HL-60/S4 treated with retinoic acid at 250 ng/mL for 4 days and 3 days (cell line): ENCODE results near the gene KCNJ9.
"Not testable (repeated sequence)": the region's sequence is repeated elsewhere in the genome, so short reads cannot be mapped to it uniquely, and the experiment has no call there.

Experiments used
- in situ Hi-C: fragments of 300-500 bp; cut with MboI; formaldehyde crosslinking; loops from 2 replicates; pipeline ENCODE4 v1.7.0; 2022; ENCODE audit warnings: low sequenced_read_pairs

Gene KCNJ9

DNA sequence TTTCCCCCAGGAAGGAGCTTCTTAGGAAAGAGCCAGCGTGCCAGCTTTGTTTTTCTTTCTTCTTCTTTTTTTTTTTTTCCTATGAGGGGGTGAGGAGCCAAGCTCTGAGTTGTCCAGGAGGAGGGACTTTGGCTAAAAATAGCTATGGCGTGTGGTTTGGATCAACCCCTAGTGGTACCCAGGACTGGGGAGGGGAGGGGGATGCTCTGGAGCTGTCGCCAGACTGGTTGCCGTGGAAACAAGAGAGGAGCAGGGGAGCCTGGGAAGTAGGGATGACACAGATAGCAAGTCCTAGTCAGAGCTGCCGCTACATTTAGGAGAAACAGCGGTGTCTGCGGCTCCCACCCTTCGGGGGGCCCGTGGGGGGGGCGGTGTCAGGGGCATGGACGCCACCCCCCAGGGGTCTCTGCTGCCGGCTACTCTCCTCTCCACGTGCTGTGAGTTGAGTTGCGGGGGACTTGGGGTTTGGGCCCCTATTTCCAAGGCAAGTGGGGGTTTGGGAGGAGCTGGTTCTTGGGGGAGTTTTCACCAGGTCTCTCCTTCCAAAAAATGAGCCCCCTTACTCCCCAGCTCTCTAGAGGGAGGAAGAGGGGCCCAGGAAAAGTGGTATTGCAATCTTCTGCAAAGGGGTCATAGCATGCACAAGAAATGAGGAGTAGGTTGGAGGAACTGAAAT lies at the start of gene KCNJ9:
Gene KCNJ9 (plus strand): TSS at position 278 of the 676 bp plus-strand sequence. CDS start 2,493 bp downstream, outside the sequence.
- in situ Hi-C loops: no loop called here

DNA sequence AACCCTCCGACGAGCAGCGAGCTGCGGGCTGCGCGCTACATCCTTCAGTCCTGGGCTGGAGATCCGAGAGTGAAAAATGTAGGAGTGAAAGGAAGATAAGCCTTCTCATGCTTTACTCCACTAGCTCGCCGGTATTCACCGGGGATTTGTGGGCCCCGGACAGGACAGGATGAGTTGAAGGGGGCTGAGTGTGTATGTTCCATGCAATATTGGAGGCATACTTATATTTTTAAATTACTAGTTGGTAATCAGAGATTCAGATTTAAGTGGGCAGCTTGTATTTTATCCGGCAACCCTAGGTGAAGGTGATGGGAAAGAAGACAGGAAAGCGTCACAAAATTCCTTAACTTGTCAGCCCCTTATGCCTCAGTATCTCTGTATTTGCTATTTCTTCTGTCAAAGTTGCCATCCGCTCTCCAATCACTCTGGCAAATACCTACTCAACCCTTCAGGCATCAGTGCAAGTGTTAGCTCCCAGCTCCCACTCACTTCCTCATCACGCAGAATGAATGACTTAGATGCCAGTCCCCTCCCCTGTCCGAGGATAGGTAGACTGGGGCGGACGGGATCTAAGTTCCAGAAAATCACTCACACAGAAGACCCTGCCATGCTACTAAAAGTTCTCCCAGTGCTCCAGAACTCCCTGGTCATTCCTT lies 49.0 kb upstream of the KCNJ9 start:
- in situ Hi-C loops: no loop called here

- in situ Hi-C loops: no loop called here
Measured at GRCh38 chr1:160040476-160040875, 40.9 kb upstream of the KCNJ9 start.

DNA sequence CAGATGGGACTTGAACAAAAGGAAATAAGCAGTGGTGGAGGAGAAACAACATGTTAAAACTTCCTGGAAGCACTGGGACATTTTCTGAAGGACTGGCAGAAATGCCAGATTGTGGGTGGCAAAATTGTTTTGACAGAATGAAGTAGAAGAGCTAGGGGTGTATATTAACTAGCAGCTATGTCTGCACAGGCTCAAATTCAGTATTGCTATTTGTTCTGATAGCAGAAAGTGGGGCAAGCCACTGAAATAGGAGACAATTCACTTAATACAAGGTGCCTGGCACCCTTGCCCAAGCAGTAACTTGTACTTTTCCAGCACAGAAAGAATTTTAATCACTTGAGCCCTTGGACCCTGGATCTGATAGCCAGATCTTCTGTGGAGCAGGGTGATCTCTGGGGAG lies 37.8 kb upstream of the KCNJ9 start:
- in situ Hi-C loops: no loop called here

DNA sequence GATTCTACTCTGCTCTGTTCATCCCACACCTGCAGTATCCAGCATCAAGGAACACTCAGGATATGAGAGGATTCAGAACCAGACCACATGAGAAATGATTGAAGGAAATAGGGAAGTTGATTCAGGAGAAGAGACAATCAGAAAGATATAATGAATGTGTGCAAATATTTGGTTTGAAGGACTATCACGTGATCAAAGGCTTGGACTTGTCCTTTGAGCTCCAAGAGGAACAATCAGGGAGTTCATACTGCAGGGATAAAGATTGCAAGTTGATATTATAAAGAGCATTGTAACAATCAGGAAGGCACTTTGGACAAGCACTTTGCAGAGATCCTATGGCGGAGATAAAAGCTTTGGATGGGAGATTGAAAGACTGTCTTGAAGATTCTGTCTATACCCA lies 35.7 kb upstream of the KCNJ9 start:
- in situ Hi-C loops: no loop called here

DNA sequence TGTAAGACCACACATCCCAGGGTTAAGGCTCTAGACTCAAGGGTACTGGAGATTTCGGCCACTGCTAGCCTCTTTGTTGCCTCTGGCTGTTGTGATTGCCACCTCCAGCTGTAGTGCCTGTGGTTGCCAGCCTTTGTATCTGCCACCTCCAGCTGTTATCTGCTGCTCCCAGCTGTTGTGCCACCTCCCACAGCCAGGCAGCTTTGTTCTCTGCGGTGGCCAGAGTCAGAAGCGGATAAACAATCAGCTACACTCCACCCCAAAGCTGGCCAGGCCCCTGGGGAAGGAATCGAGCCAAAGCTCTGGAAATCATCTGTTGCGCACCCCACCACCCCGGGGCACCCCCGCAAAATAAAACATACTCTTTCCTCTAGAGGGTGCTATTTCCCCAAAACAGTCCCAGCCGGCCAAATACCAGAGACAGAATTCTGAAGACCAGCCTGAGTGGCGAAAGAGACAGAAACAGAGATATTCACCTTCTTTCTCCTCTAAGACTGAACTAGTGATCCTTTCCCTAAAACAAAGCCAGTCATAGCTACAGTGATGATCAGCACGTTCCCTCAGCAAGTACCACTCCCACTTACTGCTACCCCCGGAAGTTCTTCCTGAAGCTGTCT lies 34.7 kb upstream of the KCNJ9 start:
- in situ Hi-C loops: no loop called here

DNA sequence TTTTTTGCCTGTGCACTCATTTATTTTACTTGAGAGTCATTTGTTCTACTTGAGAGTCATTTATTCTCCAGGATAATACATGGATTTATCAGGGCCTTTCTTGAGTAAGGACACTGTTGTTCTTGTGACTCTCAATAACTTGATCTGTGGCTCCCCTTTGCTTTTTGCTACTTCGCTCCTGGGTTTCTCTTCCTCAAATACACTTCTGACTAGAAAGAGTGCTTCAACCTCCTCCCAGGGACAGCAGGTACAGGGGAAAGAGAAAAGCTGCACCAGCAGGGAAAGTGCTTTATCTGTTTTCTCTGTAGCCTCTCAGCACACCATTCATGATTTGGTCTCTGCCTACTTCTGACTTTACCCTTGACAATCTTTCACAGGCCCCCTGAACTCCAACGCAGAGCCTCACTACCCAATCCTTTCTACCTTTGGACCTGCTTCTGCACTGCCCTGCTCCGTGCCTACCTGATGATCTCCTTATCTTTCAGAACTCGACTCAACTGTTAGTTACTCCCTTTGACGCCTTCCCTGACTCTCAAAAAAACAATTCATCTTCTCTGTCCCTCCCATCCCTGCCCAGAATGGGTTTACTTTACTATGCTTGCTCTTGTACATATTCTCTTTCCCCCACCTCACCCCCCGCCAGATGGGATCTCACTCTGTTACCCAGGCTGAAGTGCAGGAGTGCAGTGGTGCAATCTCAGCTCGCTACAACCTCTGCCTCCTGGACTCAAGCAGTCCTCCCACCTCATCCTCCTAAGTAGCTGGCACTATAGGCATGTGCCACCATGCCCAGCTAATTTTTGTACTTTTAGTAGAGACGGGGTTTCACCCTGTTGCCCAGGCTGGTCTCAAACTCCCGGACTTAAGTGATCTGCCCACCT lies 34.0 kb upstream of the KCNJ9 start:
- in situ Hi-C loops: no loop called here

DNA sequence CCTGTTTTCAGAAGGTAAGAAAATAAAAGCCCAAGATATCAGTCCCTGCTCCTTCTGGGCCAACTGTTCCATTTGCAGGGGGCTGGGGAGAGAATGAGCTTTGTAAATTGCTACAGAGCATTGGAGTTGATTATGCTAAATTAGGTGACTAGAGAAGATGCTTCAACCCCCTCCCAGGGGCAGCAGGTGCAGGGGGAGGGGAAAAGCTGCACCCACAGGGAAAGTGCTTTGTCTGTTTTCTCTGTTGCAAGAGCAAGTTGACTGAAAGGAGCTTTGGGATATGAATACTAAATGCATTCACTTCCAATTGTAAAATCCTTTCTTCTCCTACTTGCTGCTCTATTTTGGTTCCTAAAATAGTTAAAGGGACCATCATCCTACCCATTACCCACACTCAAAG lies 33.0 kb upstream of the KCNJ9 start:
- in situ Hi-C loops: no loop called here

DNA sequence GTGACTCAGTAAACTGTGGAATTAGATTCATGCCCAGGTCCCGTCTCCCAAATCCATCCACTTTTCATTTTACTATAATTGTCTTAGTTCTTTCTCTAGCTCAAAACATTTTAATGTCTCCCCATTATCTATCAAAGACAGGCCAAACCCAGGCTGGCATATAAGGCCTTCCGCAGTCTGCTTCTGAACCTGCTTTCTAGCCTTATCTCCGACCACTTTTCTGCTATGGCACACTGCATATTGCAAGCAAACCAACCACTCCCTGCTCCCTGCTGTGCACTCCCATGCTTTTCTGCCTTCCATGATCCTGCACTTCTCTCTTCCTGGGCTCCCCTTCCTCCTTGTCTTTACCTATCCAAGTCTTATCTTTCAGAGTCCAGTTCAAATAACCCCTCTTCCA lies 32.2 kb upstream of the KCNJ9 start:
- in situ Hi-C loops: no loop called here

DNA sequence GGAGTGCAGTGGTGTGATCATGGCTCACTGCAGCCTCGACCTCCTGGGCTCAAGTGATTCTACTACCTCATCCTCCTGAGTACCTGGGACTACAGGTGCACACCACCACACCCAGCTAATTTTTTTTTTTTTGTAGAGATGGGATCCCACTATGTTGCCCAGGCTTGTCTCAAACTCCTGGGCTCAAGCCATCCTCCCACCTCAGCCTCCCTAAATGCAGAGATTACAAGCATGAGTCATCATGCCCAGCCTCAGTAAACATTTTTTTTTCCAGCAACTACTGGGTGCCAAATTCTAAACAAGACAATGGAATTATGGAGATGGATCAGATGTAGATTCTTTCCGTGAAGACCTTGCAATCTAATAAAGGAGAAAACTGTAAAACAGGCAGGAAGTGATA lies 31.2 kb upstream of the KCNJ9 start:
- in situ Hi-C loops: not testable (repeated sequence)

DNA sequence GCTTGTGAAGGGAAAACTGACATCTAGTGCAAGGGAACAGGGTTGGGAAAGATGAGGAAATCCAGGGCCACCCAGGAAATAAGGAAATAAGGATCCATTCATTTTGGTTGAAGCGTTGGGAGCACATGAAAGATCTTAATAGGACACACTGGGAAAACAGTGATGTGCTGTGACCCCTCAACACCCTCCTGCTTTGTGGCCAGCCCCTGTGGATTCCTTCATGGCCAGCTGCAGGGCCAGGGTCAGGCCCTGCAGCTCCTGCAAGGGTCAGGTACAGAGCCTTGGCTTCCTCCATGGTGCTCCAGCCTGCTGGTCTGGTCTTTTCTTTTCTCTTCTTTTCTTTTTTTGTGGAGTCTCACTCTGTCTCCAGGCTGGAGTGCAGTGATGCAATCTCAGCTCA lies 30.7 kb upstream of the KCNJ9 start:
- in situ Hi-C loops: no loop called here

DNA sequence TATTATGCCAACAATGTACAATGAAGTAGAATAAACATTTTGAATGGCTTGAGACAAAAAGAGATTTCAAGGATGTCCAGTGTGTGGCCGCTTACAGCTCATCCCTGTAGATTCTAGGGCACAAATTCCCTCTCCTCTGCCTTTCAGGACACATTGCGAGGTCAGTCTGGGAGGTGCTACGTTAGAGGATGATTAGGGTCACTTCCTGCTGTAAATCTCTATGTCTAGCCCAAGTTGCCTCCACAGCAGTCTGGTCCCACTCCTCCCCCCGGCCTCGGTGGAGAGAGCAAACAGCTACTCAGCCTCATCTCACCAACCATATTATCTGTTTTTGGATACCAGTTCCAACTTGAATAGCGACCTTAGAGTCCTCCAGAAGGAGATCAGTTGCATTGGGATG lies 28.4 kb upstream of the KCNJ9 start:
- in situ Hi-C loops: no loop called here

GRCh38 chr1:160053548-160054365 lies 27.6 kb upstream of the KCNJ9 start:
- in situ Hi-C loops: no loop called here

GRCh38 chr1:160056648-160057169 lies 24.6 kb upstream of the KCNJ9 start:
- in situ Hi-C loops: no loop called here

DNA sequence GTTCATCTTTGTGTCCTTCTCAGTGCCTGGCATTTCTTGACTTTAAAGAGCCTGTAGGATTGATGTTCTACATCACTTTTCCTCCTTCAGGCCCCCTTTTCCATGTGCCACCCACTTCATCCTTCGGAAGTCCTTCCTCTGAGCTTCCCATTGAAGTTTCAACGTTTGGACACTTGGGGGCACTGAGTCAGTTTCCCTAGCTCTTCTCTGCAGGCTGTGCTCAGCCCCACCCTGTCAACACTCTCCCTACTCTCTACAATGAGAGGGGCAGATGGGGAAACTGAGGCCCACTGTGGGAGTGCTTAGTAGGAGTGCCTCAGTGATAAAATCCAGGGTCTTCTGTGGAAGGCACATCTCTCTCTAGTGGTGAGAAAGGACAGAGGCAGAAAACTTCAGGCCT lies 23.3 kb upstream of the KCNJ9 start:
- in situ Hi-C loops: no loop called here

DNA sequence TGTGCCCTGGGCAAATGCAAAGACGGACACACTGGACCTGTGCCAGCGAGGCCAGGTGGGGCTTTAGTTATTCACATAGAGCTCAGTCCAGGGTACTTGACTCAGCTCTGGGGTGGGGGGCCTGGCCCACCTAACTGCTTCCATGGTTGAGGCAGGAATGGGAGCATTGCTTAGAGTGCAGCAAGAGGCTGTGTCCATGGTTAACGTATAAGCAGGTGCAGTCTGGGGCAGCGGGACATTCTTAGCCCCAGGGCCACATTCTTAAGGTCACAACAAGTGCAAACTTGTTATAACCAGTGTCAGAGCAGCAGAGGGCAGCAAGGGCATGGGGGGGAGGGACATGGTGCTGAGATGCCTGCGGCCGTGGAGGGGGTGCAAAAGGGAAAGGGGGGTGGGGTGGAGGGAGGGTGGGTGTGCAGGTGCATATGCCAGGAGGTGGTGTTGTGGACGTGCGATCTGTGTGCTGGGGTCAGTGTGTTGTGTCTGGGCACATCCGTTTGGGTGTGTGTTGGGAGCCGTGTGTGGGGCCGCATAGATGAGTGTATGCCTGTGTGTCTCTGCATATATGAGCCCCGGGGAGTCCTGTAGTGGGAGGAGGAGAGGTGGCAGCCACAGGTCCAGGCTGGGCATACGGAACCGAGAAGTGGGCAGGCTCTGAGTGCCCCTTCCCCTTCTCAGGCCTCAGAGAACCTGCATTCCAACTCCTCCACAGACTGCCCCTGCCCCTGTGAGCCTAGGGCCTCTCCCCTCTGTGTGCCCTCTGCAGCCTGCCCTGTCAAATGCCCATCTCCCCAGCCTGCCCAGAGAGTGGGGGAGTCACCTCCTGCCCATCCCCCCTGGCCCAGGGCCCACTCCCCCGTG lies 19.7 kb upstream of the KCNJ9 start:
- in situ Hi-C loops: no loop called here

DNA sequence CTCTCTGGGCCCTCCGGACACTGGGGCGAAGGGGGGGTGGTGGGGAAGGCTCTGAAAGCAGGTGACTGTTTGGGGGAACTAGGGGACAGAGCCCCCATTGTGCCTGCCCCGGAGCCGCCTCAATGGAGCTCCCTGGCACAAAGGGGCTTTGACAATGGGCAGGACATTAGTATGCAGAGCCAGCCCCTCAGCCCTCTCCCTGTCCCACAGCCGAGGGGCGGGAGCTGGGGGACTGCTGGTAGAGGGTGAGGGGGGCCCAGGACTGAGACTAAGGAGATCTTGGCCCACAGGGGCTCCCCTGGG lies 19.2 kb upstream of the KCNJ9 start:
- in situ Hi-C loops: no loop called here

DNA sequence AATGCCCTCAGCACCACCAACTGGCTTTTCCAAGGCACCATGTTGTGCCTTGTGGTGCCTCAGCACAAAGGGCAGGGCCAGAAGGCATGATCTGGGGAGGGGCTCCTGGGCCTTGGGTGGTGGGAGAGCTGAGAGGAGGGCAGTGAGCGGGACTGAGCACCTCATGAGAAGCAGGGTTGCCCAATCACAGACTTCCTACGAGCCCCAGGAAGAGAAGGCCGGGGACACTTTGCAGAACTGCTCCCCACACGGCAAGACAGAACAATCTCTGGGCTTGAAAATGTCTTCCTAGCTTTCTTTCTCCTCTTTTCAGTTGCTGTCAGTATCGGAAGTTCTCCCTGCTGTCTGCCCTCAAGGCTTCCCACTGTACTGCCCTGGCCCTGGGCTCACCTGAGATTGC lies 18.2 kb upstream of the KCNJ9 start:
- in situ Hi-C loops: no loop called here

- in situ Hi-C loops: no loop called here
Measured at GRCh38 chr1:160064164-160064563, 17.2 kb upstream of the KCNJ9 start.

DNA sequence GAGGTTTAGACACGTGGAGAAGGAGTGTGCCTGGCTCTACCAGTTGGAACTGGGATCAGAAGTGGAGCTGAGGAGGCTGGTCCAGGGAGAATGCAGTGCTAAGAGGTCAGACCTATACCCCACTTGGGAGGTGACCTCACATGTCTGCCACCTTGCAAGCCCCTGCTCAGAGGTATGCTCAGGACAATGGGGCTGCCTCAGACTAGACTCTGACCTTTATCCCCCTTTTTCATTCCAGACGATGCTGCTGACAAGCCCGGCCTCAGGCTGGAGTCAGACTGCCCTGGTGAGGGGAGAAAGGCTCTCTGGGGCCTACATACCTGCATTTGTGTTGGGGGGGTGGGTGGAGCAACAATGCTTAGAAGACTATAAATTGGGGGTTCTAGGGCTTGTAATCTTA lies 16.6 kb upstream of the KCNJ9 start:
- in situ Hi-C loops: no loop called here
